ENCODE data around the gene TSC1.
"Not testable (repeated sequence)": the region's sequence is repeated elsewhere in the genome, so short reads cannot be mapped to it uniquely, and the experiment has no call there.

The TSC1 gene

GRCh38 chr9:132944294-132945185 lies at the start of gene TSC1:
Gene TSC1 (minus strand): TSS chr9:132944616. CDS start chr9:132928872, 15,744 bp downstream.
- peak; percentile 88 for DNase-seq

- no peak for DNase-seq
These were observed 49.1 kb upstream of the TSC1 start for GRCh38 chr9:132993511-132993939.

- no peak for DNase-seq
These were observed 47.2 kb upstream of the TSC1 start for GRCh38 chr9:132991351-132992300.

- no peak for DNase-seq
These were observed 46.4 kb upstream of the TSC1 start for GRCh38 chr9:132990781-132991180.

- DNase-seq, result not testable (repeated sequence)
These were observed 45.7 kb upstream of the TSC1 start for GRCh38 chr9:132989998-132990557.

- DNase-seq, result no peak
These were observed 45.1 kb upstream of the TSC1 start for GRCh38 chr9:132989414-132989996.

GRCh38 chr9:132989014-132989310 lies 44.5 kb upstream of the TSC1 start:
- DNase-seq, result no peak

- DNase-seq, result no peak
These were observed 44.0 kb upstream of the TSC1 start for GRCh38 chr9:132988244-132989013.

- DNase-seq, result no peak
These were observed 42.5 kb upstream of the TSC1 start for GRCh38 chr9:132986640-132987620.

- no peak for DNase-seq
These were observed 41.7 kb upstream of the TSC1 start for GRCh38 chr9:132986114-132986513.

- DNase-seq, result no peak
These were observed 41.1 kb upstream of the TSC1 start for GRCh38 chr9:132985489-132985888.

- no peak for DNase-seq
These were observed 40.6 kb upstream of the TSC1 start for GRCh38 chr9:132985071-132985350.

GRCh38 chr9:132984202-132985070 lies 40.0 kb upstream of the TSC1 start:
- DNase-seq, result no peak

- DNase-seq, result no peak
These were observed 39.2 kb upstream of the TSC1 start for GRCh38 chr9:132983491-132984201.

- no peak for DNase-seq
These were observed 38.0 kb upstream of the TSC1 start for GRCh38 chr9:132982458-132982857.

- no peak for DNase-seq
These were observed 35.7 kb upstream of the TSC1 start for GRCh38 chr9:132980157-132980556.

GRCh38 chr9:132978451-132979131 lies 34.2 kb upstream of the TSC1 start, which contains the start of gene GFI1B:
Gene GFI1B (plus strand): TSS chr9:132978694. CDS start chr9:132986679, 7,985 bp downstream.
- no peak for DNase-seq

GRCh38 chr9:132978112-132978450 lies 33.7 kb upstream of the TSC1 start:
- no peak for DNase-seq

- no peak for DNase-seq
These were observed 32.2 kb upstream of the TSC1 start for GRCh38 chr9:132976571-132976970.

Measured in NCI-H1105 (cell line).